Testis (tissue), 5 donors: ENCODE results near the gene MSMP. TPM values are rescaled to one million over a fixed set of nuclear protein-coding genes. Genes with fewer than 3 reads are reported as not detected.

Experiments
- DNase-seq: peaks from one replicate; pipeline ENCODE4 v3.0.0-alpha.2; 2019
- H3K27ac ChIP-seq, 2 donors: fragments of 200-600 bp; sonication (generic); one replicate each; pipeline ENCODE4 v1.5.1; 2019
- H3K27me3 ChIP-seq: fragments of 200-600 bp; sonication (generic); one replicate; pipeline ENCODE4 v1.5.1; 2019
- H3K36me3 ChIP-seq: fragments of 200-600 bp; sonication (generic); one replicate; pipeline ENCODE4 v1.5.1; 2017; ENCODE audit warnings: low read depth; ENCODE audit errors: missing control alignments
- H3K4me1 ChIP-seq: fragments of 200-600 bp; sonication (generic); one replicate; pipeline ENCODE4 v1.5.1; 2019
- H3K4me3 ChIP-seq, 2 donors: fragments of 200-600 bp; sonication (generic); one replicate each; pipeline ENCODE4 v1.5.1; 2017 to 2019
- H3K9me3 ChIP-seq: fragments of 200-600 bp; sonication (generic); one replicate; pipeline ENCODE4 v1.5.1; 2017
- POLR2A ChIP-seq: fragments of 450-650 bp; IDR thresholded peaks from one replicate; pipeline ENCODE4 v1.6.1; 2017; ENCODE audit warnings: antibody characterized with exemption, mild to moderate bottlenecking, moderate library complexity
- WGBS, 2 donors: methylation state at CpG; one replicate each; pipeline ENCODE4 v1.1.5; 2018; 5-methylcytosine and 5-hydroxymethylcytosine counted together
- intact Hi-C: fragments of 100-400 bp; cut with DNase I; formaldehyde crosslinking; loops from one replicate; pipeline ENCODE4 v1.15.1; 2023; ENCODE audit warnings: low total_unique reads
- long read RNA-seq, 2 donors: transcript quantifications; one replicate each; lab custom pipeline, GENCODE V29; 2026
- polyA plus RNA-seq: library from polyadenylated mRNA; stranded (reverse); fragments of 350-450 nt; fragmentation: Illumina TruSeq; extraction: RNeasy Lipid Tissue Mini Kit (QIAGEN cat#74804); gene quantifications from one replicate; pipeline ENCODE4 v1.2.3, GENCODE V29; 2014; ENCODE audit warnings: low read depth, low replicate concordance; ENCODE audit not compliant: insufficient read depth
- total RNA-seq, 2 donors: library from RNA; depleted of rRNA; stranded (reverse); fragments of >200 nt; gene quantifications; one replicate each; pipeline ENCODE4 v1.2.3, GENCODE V29; 2016
- TF ChIP-seq, protein P1 (sequence below), 3 experiments: fragments of 450-650 bp in 2 of 3; fragments of 200-600 bp in 1 of 3; sonication (generic) in 1 of 3; IDR thresholded peaks; one replicate each; pipeline ENCODE4 v1.5.1; 2016 to 2019; ENCODE audit warnings: antibody characterized with exemption in 3 of 3, mild to moderate bottlenecking in 2 of 3, moderate library complexity in 1 of 3

MSMP gene, protein sequence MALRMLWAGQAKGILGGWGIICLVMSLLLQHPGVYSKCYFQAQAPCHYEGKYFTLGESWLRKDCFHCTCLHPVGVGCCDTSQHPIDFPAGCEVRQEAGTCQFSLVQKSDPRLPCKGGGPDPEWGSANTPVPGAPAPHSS
- total RNA-seq, result 1 to 10 TPM in 1 of 2 donors, not detected in 1; 1.7 TPM
- 1.9 TPM for polyA plus RNA-seq
- long read RNA-seq, donor 1, result 0 reads
- long read RNA-seq, donor 2, result 0 reads

GRCh38 chr9:35754264-35754663 is at the start of gene MSMP:
Gene MSMP, minus strand, starts transcription at chr9:35754276. Its CDS starts 147 bp downstream, at chr9:35754129.
- DNase-seq, result no peak
- Histone ChIP-seq H3K36me3 (no peaks in the 10 kb centered on the region), H3K4me3 (no peak within 1 kb of the TSS), H3K27me3 (no peaks in the 10 kb centered on the region), H3K27ac (no peak within 1 kb of the TSS), H3K9me3 (no peaks in the 10 kb centered on the region), H3K4me1 (peaks cover 20% of the 10 kb centered on the region)
- intact Hi-C loops, result no loop called here
- TF ChIP-seq, protein P1, sequence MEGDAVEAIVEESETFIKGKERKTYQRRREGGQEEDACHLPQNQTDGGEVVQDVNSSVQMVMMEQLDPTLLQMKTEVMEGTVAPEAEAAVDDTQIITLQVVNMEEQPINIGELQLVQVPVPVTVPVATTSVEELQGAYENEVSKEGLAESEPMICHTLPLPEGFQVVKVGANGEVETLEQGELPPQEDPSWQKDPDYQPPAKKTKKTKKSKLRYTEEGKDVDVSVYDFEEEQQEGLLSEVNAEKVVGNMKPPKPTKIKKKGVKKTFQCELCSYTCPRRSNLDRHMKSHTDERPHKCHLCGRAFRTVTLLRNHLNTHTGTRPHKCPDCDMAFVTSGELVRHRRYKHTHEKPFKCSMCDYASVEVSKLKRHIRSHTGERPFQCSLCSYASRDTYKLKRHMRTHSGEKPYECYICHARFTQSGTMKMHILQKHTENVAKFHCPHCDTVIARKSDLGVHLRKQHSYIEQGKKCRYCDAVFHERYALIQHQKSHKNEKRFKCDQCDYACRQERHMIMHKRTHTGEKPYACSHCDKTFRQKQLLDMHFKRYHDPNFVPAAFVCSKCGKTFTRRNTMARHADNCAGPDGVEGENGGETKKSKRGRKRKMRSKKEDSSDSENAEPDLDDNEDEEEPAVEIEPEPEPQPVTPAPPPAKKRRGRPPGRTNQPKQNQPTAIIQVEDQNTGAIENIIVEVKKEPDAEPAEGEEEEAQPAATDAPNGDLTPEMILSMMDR (IDR thresholded peaks at IDR 0.05), result no peak
- TF ChIP-seq POLR2A, result no peak
- WGBS, 2 donors, result 44 to 49% methylated on average over 1 to 3 of the region's 3 CpGs

DNA sequence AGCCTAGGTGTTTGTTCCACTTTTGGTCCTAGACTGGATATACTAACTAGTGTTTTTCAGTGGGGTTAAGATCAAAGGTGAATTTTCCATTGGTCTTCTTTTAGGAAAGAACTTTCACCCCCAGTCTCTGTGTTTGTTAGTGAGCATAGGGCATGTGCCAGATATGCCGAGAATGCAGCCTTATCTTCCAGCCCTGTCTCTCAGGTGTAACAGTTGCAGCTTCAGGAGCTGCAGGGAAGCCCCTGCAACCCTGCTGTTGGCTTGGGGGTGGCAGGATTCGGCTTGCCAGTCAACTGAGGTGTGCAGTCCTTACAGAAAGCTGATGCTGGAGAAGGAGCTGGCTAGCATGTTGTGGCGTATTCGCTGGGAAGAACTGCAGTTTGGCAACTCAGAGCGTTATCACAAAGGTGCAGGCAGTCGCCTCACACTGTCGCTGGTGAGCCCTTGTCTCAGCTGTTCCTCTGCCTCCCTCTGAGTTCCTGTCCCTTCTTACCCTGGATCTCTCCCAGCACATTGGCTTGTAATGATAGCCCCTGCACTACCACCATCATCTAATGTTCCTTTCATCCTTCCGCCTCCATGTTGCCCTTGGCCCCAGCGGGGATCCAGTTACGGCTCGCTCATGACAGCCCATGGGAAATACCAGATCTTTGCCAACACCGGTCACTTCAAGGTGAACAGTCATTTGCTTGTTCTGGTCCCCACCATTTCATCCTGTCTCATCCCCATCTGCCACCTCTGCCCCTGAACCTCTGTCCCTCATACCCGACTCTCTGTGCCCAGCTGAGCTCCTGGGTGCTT is 47.5 kb upstream of the MSMP start:
- no peaks in the 10 kb centered on the region for H3K9me3 ChIP-seq
- intact Hi-C loops, result no loop called here
- no peaks in the 10 kb centered on the region for H3K27me3 ChIP-seq
- TF ChIP-seq POLR2A, result no peak
- TF ChIP-seq, protein P1 (IDR thresholded peaks at IDR 0.05), result no peak
- H3K36me3 ChIP-seq, result no peaks in the 10 kb centered on the region
- no peak overlapping the region for H3K4me3 ChIP-seq
- H3K4me1 ChIP-seq, result no peaks in the 10 kb centered on the region
- DNase-seq, result no peak
- WGBS, 2 donors, result 90 to 94% methylated on average over 13 of the region's 13 CpGs
- H3K27ac ChIP-seq, result no peak overlapping the region

DNA sequence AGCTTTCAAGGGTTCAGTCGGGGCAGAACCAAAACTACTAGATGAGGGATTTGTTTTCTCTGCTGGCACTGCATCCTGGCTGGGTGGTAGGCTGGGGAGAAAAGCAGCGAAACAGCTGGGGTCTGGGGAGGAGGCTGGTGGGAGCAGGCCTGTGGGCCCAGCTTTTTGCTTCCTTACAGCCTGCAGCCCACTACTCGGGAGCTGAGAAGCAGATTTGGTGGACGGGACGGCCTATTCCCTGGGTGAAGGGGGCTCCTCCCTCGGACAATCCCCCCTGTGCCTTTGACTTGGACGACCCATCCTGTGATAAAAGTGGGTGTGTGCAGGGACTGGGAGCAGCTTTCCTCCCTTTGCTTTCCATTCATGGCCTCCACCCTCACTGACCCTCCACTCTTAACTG is 46.5 kb upstream of the MSMP start:
- no peak for TF ChIP-seq POLR2A
- TF ChIP-seq, protein P1 (IDR thresholded peaks at IDR 0.05), result no peak
- 80 to 84% methylated on average over 7 of the region's 7 CpGs for WGBS, 2 donors
- Histone ChIP-seq H3K27ac (no peak overlapping the region), H3K9me3 (no peaks in the 10 kb centered on the region), H3K4me1 (no peaks in the 10 kb centered on the region), H3K4me3 (no peak overlapping the region), H3K27me3 (no peaks in the 10 kb centered on the region), H3K36me3 (no peaks in the 10 kb centered on the region)
- intact Hi-C loops, result no loop called here
- no peak for DNase-seq

GRCh38 chr9:35798658-35799374 is 44.7 kb upstream of the MSMP start:
- H3K36me3 ChIP-seq, result no peaks in the 10 kb centered on the region
- no peaks in the 10 kb centered on the region for H3K9me3 ChIP-seq
- 88 to 95% methylated on average over 3 to 4 of the region's 4 CpGs for WGBS, 2 donors
- intact Hi-C loops, result no loop called here
- no peak for TF ChIP-seq POLR2A
- TF ChIP-seq, protein P1 (IDR thresholded peaks at IDR 0.05), result no peak
- no peaks in the 10 kb centered on the region for H3K4me1 ChIP-seq
- no peak overlapping the region for H3K27ac ChIP-seq
- no peak for DNase-seq
- no peaks in the 10 kb centered on the region for H3K27me3 ChIP-seq
- no peak overlapping the region for H3K4me3 ChIP-seq
